GM21619 (cell line): Measurements from ENCODE around the gene SKAP1.
"Not testable (repeated sequence)": the region's sequence is repeated elsewhere in the genome, so short reads cannot be mapped to it uniquely, and the experiment has no call there.

ENCODE experiments used
- ATAC-seq: cut with Tn5 transposase; IDR thresholded peaks from one replicate; pipeline ENCODE4 v1.9.1; 2021; ENCODE audit not compliant: unreplicated experiment

The SKAP1 gene

DNA sequence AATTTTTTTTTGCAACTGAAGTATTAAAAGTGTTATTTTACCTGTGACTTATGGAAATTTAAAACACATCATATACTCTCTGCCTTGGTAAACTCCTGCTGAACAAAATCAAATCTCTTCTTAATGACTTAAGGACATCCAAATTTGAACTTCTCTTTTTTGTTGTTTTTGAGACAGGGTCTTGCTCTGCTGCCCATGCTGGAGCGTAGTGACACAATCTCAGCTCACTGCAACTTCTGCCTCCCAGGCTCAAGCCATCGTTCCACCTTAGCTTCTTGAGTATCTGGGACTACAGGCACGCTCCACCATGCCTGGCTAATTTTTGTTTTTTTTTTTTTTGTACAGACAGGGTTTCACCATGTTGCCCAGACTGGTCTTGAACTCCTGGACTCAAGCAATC is 56.1 kb downstream of the SKAP1 start:
- no peak for ATAC-seq

DNA sequence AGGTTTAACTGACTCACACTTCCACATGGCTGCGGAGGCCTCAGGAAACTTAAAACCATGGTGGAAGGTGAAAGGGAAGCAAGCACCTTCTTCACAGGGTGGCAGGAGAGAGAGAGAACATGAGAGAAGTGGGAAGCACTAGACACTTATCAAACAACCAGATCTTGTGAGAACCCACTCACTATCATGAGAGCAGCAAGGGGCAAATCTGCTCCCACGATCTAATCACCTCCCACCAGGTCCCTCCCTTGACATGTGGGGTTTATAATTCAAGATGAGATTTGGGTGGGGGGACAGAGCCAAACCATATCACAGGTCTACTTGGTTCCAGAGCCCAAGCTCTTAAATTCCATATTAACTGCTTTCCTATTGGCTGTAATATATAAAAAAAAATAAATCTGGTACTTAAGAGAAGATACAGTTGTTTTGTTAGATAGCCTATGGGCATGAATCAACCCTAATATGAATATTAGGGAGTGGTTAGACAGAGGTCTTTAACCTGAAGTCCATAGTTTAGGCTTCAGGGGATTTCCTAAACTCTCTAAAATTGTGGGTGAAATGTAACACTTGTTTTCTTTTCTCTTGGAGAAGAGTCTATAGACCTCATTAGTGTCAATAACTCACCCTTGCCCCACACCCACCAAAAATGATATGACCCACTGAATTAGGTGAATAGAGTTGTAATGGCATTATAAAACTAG is 56.7 kb downstream of the SKAP1 start:
- no peak for ATAC-seq

DNA sequence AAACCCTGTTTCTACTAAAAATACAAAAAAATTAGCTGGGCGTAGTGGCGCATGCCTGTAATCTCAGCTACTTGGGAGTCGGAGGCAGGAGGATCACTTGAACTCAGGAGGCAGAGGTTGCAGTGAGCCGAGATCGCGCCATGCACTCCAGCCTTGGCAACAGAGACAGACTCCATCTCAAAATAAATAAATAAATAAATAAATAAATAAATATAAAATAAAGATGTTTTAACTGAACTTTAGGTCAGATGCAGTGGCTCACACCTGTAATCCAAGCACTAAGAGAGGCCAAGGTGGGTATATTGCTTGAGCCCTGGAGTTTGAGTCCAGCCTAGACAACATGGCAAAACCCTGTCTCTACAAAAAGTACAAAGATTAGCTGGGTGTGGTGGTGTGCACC is 61.0 kb downstream of the SKAP1 start:
- ATAC-seq = not testable (repeated sequence)

DNA sequence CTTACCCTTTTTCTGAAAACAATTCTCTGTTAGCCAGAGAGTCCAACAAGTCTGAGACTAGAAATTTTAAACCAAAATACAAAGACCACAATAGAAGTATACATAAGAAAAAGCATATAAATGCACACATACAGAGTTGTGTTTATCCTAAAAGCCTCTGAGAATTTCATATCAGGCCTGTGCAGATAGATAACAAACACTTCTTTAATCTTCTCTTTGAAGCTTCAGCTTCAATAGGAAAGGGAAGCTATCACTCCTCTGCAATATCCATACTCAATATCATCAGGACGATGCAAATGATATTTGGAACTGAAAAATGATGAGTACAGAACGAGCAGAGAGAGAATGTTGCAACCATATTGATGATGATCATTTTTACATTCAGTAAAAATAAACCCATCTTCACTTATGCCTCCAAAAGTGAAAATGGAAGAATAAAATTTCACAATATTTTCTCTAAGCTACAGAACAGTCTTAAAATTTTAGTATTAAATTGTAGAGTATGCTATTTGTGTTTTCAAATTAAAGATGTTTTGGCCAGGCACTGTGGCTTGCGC is 61.6 kb downstream of the SKAP1 start:
- ATAC-seq = no peak

DNA sequence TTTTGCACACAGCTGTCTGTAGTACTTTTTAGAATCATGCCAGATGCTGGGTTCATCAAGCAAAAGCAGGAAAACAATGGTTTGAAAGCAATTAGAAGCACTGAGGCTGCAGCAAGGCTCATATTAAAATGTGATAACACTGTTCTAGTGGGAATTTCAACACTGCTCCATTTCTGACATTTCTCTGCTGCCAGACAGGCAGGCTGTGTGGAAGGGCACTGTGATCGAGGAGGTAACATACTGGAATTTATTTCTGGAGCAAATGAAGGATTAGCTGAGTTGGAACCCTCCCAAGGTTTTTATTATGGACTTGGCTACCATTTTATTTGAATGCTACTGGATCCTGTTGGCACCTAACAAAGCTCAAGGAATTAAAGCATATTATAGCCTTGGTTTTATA is 66.9 kb downstream of the SKAP1 start:
- no peak for ATAC-seq

DNA sequence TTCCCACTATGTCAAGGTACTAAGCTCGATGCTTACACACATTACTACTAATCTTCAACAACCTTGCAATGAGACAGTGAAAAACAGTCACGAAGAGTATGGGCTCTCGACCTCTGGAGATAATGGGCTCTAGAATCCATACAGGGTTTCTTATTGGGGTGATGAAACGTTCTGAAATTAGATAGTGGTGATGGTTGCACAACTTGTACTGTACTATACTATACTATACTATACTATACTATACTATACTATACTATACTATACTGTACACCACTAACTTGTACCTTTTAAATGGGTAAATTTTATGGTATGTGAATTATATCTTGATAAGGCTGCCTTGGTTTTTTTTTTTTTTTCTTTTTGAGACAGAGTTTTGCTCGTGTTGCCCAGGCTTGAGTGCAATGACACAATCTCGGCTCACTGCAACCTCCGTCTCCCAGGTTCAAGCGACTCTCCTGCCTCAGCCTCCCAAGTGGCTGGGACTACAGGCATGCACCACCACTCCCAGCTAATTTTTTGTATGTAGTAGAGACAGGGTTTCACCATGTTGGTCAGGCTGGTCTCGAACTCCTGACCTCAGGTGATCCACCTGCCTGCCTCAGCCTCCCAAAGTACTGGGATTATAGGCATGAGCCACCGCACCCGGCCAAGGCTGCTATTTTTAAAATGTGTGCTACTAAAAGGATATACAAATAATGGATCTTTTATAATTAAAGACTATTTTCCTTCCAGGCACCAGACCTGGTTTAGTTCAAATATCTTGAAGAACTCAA is 69.0 kb downstream of the SKAP1 start:
- not testable (repeated sequence) for ATAC-seq

DNA sequence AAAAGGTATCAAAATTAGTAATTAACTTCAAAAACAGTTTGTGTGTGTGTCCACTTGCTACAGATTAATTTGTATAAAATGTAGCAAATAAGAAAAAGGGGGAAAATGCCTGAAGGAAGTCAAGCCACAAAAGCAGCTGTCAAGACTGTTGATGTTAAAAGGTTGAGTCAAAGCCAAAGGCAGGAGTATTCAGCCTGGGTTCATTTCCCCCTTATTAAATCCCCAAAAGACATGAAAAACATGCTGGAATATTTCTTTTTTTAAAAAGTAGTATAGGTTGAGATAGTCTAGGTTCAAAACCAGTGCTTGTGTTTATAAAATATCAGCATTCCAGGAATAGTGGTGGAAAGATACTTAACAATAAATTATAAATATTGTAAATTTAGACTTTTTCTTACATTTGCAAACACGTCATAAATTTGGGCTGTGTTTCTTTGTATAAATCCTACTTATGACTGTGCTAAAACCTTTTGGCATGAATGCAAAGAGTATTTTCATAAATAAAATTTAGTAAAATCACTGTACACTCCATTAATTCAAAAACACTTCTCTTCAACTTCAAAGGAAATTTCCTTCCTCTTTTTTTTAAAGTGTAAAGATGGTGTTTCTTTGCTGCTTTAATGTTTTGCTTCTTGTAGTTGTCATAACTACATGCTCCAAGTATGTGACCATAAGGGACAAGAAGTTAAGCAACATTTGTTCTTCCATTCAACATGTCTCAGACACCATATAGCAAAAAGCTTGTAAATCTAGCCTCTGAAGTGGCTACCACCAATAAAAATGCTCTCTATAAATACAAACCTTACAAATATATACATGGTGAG is 72.0 kb downstream of the SKAP1 start:
- ATAC-seq = no peak

DNA sequence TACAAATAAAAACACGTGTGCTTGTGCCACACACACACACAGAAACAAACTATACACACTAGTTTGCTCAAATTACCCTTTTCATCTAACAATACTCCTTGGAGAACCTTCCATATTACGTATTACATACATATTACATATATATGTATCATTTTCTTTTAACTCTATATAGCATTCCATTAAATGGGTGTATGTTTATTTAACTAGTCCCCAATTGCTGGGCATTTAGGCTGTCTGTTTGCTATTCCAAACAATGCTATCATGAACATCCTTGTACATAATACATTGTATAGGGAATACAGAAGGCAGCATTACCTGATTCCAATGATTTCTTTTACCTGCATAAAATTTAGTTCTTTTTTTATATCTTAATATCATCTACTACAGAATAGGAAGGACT is 73.1 kb downstream of the SKAP1 start:
- ATAC-seq = no peak

DNA sequence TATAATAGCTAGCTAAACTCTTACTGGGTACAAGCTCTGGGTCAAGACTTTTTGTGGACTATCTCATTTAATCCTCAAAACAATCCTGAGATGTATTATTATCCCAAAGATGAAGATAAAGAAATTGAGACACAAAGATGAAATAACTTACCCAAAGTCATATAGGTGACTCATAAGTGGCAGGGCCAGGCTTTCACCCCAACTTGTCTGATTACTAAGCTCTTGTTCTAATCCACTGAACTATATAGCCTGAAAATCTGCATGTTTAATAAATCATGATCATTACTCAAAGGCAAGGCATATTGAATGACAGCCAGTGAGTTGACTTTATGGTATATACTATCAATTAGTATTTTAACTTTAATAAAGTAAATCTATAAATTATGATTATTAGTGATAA is 77.4 kb downstream of the SKAP1 start:
- ATAC-seq = no peak

DNA sequence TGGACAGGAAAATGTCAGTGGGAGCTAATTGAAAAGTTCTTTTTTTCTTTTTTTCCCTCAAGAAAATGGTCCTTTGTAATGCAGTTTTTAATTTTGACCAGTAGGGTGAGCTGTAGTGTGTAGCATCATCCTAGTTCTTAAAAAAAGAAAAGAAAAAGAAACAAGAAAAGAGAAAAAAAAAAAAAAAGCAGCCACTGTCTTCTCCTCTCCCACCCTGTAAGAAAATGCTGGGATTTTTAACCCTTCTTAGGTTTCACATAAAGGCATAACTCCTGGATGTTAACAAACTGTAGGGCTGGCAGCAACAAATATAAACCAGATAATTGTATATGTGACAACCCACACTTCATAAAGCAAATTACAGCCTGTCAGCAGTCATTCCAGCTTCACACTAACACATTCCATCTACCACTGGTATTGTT is 78.1 kb downstream of the SKAP1 start:
- no peak for ATAC-seq

DNA sequence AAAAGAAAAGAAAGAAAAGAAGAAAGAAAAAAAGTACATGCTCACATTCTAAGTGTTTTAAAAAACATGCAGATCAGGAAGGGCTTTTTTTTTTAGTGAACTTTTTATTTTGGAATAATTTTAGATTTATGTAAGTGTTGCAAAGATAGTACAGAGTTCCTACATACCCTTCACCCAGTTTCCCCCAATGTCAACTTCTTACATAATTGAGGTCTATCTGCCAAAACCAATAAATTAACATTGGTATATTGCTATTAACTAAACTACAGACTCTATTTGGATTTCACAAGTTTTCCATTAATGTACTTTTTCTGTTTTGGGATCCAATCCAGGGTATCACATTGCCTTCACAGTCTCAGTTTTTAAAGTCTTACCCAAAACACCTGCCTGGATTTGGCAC is 81.7 kb downstream of the SKAP1 start:
- ATAC-seq = no peak

DNA sequence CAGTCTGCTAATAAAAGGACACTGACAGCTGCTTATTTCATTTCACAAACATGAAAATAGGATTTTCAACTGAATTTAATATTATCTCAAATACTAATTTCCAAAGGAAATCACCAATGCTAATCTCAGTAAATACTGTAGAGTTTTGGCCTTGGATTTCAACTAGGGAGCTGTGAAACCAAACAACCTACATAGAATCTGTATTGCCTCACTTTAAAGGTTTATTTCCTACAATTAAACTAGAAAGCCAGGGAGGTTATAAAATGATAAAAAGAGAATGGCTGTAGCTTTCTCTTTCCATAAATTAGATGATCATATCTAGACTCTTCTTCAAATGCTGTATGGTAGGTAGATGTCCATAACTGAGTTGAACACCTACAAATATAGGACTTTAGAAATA is 82.8 kb downstream of the SKAP1 start:
- no peak for ATAC-seq

DNA sequence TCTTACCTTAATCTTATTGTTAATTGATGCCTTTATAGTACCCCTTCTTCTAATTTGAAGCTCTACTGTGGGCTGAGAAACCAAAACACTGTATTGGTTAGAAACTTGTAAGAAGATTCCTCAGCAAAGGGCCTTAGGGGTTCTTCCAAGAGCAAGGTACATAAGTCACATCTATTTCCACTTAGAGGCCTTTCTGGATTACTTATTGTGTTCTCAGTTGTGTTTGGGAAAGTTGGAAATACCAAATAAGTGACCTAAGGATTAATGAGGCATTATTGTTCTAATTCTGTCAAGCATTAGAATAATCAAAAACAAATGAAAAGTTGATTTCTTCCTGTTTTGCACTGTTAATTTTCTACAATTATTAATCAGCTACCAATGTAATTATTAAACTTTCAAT is 85.8 kb downstream of the SKAP1 start:
- ATAC-seq = no peak

DNA sequence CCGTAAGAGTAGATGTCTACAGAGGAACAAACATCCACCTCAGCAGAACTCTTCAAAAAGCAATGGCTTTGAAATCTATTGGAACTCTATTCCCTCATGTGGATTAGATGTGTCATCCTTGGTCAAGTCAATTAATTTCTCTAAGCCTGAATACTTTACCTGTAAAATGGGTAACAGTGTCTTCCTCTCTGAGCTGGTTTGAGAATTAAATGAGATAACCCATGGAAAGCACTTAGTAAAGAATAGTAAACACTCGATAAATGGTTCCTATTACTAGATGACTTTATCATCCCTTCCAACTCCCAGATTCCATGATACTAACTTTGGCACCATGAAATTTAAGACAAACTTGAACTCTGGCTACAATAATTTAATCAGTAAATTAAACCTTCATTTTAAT is 89.1 kb downstream of the SKAP1 start:
- ATAC-seq = no peak

DNA sequence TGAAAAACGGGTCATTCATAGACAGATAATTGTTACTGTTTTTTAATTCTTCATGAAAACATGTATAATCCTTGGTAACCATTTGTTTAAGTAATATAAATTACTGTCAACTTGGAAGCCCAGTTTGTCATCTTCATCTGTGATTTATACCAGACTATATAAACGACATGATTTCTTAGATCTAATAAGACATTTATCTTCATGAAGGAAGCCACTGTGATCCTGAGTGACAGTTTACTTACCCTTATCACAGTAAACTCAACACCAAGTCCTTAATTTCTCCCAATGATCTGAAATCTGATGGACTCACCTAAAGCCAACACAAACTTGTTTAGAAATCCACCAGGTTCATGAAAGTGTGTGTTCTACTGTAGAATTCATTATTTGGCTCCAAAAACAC is 91.3 kb downstream of the SKAP1 start:
- no peak for ATAC-seq

DNA sequence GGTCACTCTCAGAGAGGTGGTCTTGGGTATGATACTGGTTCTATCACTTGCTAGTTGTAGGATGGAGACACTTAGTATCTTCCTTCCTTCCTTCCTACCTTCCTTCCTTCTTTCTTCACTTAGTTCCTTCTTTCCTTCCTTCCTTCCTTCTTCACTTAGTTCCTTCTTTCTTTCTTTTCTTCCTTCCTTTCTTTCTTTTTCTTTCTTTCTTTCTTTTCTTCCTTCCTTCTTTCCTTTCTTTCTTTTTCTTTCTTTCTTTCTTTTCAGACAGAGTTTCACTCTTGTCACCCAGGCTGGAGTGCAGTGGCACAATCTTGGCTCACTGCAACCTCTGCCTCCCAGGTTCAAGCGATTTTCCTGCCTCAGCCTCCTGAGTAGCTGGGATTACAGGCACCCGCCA is 92.1 kb downstream of the SKAP1 start:
- not testable (repeated sequence) for ATAC-seq

DNA sequence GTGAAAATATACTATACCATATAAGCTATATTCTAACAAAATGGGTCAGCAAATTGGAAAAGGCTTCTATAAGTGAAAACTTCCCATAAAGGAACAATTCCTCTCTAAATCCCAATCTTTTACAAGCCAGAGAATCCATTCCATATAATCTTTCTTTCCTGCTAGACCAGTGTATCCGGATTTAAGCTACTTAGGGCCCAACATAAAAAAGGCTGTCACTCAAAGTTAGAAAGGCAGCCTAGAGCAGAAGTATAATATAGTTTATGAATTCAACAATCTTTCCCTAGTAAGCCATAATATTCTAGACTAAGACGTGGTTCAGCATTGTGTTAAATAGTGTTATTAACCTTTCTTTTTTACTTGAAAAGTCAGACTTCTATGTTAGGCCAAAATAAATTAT is 93.0 kb downstream of the SKAP1 start:
- no peak for ATAC-seq

DNA sequence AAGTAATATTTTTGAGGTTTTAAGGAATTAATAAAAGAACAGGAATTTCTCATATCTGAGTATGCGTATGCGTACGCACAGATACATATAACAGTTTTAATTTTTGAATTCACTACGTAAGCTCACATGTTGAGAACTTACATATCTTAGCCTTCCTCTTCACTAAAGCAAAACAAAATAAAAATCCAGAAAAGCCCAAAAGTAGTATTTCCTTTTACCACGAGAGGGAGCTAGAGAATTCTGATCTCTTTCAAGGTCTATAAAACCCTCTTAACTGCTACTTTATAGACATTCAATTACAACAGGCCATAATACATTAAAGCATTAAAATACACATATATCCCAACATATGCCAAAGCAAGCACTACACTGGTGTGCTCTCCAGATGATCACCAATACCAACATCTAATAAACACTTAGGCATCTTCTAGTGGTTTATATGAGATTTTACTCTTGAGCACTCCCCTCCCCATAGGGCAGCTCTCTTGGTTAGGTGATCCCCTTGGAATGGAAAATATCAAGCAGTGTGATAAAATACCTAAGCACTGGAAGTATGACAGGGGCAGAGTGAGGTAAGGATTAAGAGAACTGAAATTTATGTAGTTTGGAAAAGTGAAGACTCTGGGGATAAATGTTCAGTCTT is 94.0 kb downstream of the SKAP1 start:
- ATAC-seq = no peak

DNA sequence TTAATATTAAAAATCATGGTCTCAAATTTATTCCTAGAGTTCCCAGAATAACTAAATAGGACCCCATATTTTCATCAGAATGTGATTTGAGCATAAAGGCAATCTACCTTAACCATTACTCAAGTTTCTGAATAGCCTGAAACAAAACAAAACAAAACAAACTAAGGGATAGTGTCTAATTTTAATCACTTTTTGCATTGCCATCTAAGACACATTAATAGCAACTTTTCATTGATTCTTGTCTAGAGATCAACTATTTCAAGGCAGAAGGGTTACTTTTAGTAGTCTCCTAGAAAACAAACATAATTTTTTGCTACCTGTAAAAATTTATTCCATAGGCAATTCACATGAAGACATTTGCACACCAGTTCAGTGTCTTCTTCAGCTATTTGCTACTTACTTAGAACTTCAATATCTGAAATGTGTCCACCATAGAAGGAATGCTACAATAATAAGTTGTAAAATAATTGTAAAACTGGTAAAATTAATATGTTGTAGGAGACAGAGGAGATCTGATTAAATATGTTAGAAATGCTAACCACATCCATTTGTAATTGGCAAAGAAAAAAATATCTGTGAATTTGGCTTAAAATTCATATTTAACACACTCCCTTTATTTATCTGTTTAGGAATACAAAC is 94.7 kb downstream of the SKAP1 start:
- ATAC-seq = no peak

DNA sequence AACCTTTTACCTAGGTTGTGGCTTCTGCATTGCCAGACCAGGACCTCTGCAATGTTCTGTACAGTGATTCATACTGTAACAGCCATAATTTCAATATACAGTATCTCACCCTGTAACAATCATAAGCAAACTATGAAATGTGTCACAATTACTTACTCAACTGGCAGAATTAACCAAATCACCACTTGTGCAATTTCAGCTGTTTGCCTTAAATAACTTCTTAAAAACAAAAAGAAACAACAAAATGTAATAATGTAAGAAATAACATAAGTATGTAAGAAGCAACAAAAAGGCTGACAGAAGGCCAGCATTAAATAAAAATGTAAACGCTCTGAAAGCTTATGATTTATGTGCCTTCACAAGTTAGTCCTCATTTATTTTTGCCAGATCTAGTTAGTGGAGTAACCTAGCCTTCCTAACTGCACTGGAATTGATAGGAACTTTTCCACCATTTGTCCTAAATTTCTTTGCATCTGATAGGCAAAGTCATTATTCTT is 96.9 kb downstream of the SKAP1 start:
- ATAC-seq = no peak
